Temporal lobe (tissue), 2 donors: Measurements from ENCODE around the gene PDE4D. TPM values are rescaled to one million over a fixed set of nuclear protein-coding genes. Genes with fewer than 3 reads are reported as not detected.

Experiments used
- small RNA-seq: library from RNA; depleted of rRNA; stranded (forward); fragments of <200 nt; gene quantifications from one replicate; pipeline ENCODE3, GENCODE V24; 2014; ENCODE audit warnings: low replicate concordance
- total RNA-seq: library from RNA; depleted of rRNA; stranded (reverse); fragments of >200 nt; gene quantifications from one replicate; pipeline ENCODE4 v1.2.3, GENCODE V29; 2014

The PDE4D gene
- total RNA-seq, 1 donor from 2014 or later = 143 TPM

Small RNA genes within 50 kb of the gene (small RNA-seq; reads per million reads assigned to genes)
- 86.6 reads per million, percentile 97 among the genes with 10 or more reads in this experiment for gene MIR582
